Renal cortical epithelial cell (primary cell): Measurements from ENCODE around the gene MIEN1. TPM values are rescaled to one million over a fixed set of nuclear protein-coding genes. Genes with fewer than 3 reads are reported as not detected.
"Not testable (repeated sequence)": the region's sequence is repeated elsewhere in the genome, so short reads cannot be mapped to it uniquely, and the experiment has no call there.

Experiments
- DNase-seq: peaks from one replicate; pipeline ENCODE4 v3.0.0-alpha.2; 2011; ENCODE audit warnings: low read depth
- total RNA-seq: library from RNA; depleted of rRNA; stranded (reverse); fragments of >200 nt; gene quantifications from 2 replicates; pipeline ENCODE4 v1.2.3, GENCODE V29; 2014

MIEN1 gene, protein sequence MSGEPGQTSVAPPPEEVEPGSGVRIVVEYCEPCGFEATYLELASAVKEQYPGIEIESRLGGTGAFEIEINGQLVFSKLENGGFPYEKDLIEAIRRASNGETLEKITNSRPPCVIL
- 12.7 and 17.7 TPM in 2 replicates for total RNA-seq

DNA sequence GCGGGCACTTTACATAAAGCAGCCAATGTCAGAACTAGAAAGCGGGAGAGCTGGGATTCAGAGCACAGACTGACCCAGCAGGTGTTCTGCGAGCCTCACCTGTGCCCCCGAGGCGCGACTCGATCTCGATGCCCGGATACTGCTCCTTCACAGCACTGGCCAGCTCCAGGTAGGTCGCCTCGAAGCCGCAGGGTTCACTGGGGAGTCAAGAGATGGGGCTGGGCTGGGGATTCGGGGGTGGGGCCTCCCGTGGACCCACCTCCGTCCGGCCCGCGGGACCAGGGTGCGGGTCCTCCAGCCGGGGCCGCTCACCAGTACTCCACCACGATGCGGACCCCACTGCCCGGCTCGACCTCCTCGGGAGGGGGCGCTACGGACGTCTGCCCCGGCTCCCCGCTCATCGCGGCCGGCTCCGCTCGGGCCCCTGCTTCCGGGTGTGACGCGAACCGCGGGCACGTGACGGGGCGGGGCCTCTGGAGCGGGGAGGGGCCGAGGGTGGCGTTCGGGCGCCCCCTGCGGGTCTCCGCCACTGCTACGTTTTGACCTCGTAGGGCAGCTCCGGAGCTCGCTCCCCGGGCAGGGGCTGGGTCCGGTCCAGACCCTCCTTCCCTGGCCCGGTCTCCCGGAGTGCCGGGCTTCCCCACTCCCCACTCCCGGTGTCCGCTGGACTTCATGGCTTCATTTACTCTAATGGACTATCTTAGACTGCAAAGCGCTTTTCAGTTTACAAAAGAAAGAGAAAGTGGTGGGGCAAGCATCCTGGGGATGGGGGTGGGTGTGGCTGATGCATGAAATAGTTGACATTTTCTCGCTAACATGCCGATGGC lies at the start of gene MIEN1:
Gene MIEN1 (minus strand): TSS at position 438 of the 827 bp plus-strand sequence. CDS start 37 bp downstream, at position 401.
- no peak for DNase-seq

DNA sequence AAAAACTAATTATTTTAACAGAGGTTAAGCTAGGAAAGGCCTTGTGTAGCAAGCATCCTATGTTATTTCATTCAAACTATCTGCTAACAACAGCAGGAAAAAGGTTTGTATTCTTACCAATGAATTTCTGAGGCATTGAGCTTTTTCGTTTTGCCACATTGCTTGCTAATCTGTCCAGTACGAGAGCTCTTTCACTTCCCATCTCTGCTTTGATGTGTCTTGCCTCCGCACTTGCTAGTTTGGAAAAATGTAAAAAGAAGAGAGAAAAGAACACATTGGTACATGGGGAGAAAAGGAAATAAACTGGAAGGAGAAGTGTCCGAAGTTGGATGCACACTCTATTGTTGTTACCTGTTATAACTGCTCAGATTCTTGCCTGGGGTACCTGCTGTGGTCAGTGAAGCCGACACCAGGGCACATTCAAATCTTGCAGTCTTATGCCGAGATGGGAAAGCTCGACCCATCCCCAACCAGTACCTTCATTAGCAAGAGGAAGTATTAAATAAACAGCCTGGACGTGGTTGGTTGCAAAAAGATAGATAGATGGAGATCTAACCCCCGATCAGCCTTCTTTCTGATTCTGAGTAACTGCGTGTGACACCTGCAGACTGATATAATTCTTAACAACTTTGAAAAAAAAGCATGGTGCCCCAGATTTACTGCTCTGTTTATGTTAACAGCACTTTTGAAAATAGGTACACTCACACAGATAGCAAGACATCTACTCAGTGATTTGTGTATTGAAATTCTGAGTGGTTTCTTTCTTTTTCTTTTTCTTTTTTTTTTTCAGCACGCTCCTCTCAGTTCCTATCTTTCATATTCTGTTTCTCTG lies 47.4 kb upstream of the MIEN1 start:
- DNase-seq, result no peak

DNA sequence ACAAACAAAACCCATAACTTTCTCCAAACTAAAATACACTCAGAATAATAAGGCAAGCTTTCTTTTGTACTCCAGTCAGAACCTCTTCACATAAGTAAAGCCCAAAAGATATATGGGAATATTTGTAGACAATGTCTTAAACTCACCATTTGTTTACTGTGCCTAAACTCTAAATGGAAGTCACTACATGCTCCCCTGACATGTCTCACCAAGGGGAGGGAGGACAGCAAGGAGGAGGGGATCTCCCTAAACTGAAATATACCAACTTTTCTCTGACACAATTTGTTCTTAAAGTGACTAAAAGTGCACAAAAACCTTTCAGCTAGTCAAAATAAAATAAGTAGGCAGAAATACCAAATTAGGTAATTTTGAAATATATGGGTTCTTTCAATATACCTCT lies 45.9 kb upstream of the MIEN1 start:
- DNase-seq, result no peak

DNA sequence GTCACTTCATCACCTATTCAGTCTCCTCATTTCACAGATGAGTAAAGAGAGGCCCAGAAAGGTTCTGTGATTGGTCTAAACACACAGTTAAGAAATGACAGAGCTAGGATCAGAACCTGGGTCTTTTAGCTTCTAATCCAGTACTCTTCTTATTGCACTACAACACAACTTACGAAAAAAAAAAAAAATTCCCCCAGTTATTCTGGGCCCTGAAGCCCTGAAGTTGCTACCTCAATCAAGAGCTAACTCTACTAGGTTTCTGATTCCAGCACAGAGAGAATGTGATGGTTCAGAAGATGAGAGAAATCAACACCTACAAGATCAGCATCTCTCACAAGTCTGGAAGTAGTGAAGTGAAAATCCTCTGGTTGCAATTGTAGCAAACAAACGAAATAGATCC lies 44.7 kb upstream of the MIEN1 start:
- DNase-seq, result no peak

DNA sequence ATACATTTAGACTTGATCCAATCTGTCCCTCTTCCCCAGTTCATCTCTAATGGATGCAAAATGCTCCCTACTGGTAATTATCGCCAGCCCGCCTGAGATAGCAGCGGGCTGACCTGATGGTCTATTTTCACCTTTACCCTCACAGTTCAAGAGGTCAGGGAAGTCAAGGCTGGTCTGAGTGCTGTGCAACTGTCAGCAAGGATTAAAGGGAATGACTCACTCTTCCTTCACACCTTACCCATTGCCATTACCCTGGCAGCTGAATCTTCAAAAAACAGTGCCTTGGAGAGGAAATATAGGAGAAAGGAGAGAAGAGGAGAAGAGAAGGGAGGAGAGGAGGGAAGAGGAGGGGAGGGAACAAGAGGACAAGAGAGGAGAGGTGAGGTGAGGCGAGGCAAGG lies 43.7 kb upstream of the MIEN1 start:
- no peak for DNase-seq

DNA sequence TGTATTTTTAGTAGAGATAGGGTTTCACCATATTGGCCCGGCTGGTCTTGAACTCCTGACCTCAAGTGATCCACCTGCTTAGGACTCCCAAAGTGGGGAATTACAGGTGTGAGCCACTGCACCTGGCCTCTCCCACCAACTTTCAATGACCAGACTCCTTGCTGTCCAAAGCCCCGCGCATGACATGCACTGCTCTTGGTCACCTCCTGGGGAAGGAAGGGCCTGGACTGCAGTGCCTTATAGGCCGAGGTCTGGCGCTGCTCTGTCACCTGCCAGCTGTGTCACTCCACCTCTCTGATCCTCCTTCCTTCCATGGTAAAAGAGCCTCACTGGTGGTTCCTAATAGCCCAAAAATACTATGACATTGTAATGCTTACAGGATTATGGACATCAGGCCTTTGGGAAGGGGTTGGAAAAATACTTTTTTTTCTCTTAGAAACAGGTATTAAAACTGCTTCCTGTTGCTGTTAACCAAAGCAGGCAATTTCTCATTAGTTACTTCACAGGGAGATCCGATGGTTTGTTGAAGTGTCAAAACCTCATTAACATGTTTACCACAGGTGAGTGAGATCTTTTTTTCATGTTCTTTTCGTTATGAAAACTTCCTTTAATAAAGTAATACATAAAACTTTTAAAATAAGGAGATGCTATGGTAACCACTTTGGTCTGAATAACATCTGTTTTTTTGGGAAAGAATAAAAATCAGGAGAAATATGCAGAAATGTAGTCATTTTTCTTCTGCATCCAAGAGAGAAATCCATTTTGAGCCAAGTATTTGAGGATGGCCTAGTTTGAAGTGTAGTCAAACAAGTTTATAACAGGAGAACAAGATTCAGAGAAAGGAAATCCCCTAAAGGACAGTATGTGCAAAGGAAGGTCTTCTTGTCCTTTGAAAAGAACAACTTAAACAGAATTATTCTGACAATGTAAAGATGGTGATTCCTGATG lies 42.9 kb upstream of the MIEN1 start:
- DNase-seq, result no peak

DNA sequence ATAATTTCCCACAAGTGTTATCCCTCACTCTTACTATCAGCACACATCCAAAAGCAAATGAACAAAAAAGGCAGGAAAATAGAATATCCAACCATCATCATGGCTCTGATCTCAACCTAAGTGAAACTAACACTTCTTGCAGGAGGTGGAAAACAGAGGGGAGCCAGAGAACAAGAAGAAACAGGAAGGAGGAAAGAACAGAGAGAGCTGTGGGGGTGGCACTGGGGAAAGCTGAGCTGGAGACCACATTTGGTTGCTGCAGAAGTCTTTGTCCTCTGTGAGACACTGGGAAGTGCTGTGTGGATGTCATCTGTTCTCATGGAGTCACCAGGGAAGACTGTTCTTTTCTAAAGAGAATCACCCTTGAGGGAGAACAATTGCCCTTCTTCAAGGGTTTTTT lies 42.1 kb upstream of the MIEN1 start:
- DNase-seq, result no peak

DNA sequence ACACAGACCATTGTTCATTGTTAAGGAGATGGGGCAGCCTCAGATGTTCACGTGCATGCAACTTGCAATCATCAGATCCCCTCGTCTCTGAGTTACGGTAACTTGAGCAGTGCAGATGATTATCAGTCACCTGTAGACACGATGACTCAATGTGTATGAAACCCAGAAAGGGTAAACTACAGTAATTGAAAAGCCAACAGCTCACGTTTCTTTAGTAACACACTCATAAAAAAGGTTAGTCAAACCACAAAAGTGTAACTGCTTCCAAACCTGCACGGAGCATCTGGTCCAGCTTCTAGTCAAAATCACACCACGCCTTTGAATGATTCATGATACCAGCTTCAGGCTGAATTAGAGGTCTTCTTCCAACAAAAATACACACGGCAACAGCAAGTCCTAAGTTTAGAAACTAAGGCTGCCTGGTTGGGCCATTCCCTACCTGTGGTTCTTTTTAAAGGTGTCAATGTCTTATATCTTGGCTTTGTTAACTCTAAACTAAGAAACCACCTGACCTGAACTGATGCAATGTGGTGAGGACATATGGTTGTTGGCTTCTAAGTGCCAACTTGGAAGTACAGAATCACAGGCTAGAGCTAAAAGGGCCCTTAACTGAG lies 39.7 kb upstream of the MIEN1 start:
- peak; percentile 81 for DNase-seq

DNA sequence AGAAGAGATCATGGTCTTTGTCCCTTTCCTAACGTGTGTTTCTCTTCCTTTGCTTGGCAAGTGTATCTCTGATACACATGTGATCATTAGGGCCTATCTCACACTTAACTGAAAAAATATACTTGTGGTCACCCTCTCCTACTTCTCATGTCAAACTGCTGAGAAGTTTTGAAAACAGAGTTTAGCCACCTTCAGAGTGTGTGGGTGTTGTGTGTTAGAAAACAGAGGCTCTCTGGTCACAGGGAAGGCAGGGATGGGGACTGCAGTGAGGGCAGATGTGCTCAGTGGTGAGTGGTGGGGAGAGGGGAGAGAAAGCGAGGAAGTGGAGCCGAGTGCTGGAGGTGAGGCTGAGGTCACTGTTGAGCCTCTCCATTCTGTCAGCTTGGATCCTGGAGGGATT lies 36.8 kb upstream of the MIEN1 start:
- DNase-seq, result no peak

DNA sequence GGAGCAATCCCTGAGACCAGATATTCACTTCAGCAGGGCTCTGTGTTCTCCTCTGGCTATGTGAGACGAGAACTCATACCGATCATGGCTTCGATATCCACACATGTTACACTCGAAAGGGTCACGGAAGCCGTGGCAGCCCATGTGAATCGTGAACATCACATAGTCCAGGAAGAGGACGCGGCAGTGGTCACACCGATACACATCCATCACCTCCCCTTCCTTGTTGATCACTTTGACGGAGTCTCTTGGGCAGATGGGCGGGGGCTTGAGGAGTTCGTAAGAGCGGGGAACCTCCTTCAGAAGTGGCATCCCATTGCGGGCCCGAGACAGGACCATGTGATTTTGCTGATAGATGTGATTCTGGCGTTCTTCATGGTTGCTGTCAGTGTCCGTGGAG lies 35.4 kb upstream of the MIEN1 start:
- DNase-seq, result no peak

DNA sequence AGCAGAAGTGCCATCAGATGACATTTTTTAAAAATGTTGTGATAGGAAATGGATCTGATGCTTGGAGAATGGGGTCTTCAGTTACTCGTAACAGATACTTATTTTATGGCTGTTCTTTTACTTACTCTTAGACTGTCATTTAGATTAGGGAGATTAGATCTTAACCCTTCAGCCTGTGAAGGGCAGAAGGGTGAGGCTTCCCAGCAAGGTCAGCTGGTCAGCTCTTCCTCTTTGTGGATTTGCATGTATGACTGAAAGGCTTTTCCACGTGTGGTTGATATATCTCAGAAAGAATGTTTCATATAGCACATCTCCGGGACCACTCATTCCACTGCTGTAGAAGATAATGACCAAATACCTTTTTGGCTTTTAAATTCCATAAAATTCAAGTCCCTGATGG lies 34.8 kb upstream of the MIEN1 start:
- DNase-seq, result no peak

DNA sequence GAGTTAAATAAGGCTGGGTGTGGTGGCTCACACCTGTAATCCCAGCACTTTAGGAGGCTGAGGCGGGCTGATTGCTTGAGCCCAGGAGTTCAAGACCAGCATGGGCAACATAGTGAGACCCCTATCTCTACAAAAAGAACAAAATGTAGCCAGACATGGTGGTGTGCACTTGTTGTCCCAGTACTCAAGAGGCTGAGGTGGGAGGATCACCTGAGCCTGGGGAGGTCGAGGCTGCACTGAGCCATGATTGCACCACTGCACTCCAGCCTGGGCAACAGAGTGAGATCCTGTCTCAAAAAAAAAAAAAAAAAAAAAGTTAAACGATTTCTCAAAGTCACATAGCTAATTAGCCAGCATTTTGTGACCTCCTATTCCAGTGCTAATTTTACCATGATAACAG lies 33.8 kb upstream of the MIEN1 start:
- not testable (repeated sequence) for DNase-seq

DNA sequence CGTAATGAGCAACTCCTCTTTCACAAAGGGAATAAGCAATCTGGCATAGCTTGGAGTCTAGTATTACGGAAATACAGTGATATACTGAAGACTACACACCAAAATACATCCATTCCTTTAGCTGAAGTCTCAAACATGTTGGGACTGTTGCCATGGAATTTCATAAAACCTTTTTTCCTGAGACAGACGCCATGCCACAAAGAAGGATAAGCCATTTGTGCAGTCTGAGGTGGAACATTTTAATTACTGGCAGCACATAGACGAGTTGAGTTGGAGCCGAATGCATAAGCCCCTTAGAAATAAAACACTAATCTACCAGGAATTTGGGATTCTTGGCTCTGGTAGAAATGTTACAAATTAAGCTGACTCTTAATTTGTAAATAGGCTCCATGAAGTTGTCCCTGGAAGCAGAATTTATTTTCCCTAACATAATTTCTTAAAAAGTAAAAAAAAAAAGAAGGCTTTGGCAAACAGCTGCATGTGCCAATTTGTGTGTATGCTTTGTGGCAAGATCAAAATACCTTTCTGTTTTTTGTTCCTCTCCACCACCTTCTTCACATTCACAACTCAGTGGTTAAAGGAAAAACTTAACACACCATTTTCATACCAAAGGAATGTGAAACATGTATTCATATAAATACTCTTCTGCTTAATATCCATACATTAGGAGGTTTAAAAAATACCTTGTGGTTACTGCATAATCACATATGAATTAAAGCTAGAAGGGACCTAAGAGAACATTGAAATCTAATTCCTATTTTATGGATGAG lies 32.9 kb upstream of the MIEN1 start:
- DNase-seq, result no peak

DNA sequence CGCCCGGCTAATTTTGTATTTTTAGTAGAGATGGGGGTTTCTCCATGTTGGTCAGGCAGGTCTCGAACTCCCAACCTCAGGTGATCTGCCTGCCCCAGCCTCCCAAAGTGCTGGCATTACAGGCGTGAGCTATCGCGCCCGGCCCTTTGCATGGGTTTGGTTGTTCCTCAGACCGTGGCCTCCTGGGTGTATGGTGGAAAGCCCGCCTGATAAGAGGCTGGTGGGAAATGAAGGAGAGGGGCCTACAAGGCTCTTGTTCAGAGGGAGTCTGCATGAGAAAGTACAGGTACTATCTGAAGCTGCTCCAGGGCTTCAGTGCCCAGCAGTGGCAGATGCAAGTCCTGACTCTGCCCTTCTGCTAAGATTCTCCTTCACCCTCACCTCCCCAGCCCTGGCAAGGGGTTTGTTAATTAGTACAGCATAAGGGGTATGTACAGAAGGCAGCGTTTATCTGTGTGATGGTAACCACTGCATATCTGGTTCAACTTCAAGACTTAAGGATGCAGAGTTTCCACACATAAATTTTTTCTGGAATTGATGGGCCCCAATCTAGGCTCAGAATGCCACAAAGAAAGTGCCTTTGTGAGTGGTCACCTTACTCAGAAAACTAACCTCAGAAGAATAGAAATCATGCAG lies 31.6 kb upstream of the MIEN1 start:
- DNase-seq, result no peak

DNA sequence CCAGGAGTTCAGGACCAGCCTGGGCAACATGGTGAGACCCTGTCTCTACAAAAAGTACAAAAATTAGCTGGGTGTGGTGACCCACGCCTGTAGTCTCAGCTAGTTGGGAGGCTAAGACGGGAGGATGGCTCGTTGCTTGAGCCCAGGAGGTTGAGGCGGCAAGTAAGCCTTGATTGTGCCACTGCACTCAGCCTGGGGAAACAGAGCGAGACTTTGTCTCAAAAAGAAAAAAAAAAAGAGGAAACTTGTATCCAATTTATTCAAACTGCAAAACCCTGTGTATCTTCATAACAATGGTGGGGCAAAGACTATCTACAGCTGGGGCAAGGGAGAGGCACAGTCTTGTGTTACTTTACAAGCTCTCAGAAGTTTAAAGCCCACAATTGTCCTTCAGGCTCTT lies 28.9 kb upstream of the MIEN1 start:
- DNase-seq, result no peak

DNA sequence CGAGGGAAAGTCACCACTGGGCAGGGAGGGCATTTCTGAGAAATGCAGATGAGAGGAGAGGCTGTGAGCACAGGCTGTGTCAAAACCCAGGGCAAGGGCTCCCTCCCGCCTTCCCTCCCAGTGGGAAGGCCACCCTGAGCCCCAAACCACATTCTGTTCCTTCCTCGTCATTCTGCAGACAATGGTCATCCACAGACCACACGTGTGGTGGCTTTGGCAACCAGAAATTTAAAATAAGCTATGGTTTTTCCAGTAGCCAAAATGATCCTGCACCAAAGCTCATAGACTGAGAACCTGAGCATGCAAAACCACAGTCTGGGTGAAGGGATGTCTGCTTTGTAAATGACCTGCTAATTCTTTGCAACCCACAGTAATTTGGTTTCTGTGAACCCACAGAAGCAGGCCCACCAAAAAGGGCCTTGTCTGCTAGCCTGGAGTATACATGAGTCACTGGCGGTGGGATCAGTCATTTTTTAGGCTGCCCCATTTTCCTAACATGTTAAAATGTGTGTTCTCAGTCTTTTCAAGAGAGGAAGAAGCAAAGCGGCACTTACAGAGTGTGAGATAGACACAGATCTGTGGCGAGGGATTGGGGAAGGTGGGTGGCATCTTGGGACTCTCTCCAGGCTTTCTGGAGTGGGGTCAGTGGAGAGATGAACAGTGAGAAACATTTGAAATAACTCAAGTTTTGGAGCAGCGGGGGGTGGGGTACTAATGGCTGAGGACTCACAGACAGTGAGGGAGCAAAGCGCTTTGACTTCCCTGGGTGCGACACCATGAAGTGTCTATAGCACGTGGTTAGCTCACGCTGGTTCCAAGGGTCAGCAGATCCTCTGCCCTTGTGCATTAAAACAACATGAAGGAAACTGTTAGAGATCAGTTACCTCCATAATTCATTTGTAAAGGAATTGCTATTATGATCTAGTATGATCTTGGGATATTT lies 27.9 kb upstream of the MIEN1 start:
- DNase-seq, result no peak

DNA sequence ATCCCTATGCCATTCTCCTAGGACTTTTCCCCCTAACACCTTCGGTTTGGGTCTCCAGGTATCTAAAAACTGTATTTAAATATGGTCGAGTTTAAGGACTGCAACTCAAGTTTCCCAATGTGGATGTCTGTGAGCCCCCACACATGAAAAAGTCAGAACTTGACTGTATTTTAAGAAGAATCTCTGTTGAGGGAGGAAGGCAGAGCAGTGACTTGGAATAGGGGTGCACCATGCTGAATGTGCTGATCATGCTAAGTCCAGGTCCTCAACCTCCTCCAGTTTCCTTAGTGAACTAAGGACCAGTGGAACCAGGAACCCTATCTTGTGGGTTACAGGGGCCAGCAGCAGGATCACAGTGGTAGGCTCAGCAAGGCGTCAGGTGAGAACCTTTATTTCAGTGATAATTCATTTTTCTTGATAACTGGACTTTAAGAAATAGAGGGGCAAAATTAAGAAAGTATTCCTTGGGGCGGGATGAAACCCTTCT lies 26.9 kb upstream of the MIEN1 start:
- no peak for DNase-seq

DNA sequence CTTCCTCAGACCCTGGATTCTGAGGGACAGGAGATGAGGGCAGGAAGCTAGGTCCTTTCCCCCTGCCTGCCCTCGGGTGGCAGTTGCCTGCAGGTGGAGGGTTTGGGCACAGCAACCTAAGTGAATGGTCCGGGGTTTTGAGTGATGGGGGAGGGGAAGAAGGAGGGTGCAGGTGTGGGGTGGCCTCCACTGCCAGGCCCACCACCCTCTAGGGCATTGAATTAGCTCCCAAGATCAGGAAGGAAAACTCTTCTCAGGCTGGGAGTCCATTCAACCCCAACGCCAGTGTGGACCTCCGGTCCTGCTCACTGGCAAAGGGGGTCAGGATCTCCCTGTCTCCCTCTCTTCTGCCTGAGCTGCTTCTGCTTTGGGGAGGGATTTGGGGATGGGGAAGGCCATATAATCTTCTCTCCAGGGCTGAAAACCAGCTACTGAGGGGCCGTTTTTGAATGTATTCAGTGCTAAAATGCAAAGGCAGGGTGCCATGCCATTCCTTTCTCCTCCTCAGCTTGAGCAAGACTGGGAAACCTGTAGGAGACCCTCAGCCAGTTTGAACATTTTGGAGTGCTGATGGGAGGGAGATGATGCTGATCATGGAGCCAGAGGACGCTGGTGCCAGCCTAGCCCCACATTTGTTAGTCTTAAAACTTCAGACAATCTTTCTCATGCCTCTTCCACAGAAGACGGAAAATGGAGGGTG lies 26.2 kb upstream of the MIEN1 start:
- no peak for DNase-seq
